ENCODE results near the gene GMPS.

GMPS gene

GRCh38 chr3:155938409-155938808 is 68.0 kb downstream of the GMPS start:
- DNase-seq (ENCODE audit: low spot score), result no peak
- in situ Hi-C loops (cut with MboI; ENCODE audit: low pct_unique_long_range_greater_than_20kb, low sequenced_read_pairs, unreplicated experiment), result no loop called here
- TF ChIP-seq CTCF (IDR thresholded peaks at IDR 0.05; ENCODE audit: extremely low read depth, insufficient read depth, missing control alignments), result no peak

GRCh38 chr3:155941354-155941753 is 70.9 kb downstream of the GMPS start:
- TF ChIP-seq CTCF (IDR thresholded peaks at IDR 0.05; ENCODE audit: extremely low read depth, insufficient read depth, missing control alignments), result no peak
- in situ Hi-C loops (cut with MboI; ENCODE audit: low pct_unique_long_range_greater_than_20kb, low sequenced_read_pairs, unreplicated experiment), result no loop called here
- no peak for DNase-seq (ENCODE audit: low spot score)

- no peak for DNase-seq (ENCODE audit: low spot score)
- in situ Hi-C loops (cut with MboI; ENCODE audit: low pct_unique_long_range_greater_than_20kb, low sequenced_read_pairs, unreplicated experiment), result no loop called here
- no peak for TF ChIP-seq CTCF (IDR thresholded peaks at IDR 0.05; ENCODE audit: extremely low read depth, insufficient read depth, missing control alignments)
Measured at GRCh38 chr3:155944081-155944480, 73.6 kb downstream of the GMPS start.

GRCh38 chr3:155946178-155946577 is 75.7 kb downstream of the GMPS start:
- in situ Hi-C loops (cut with MboI; ENCODE audit: low pct_unique_long_range_greater_than_20kb, low sequenced_read_pairs, unreplicated experiment), result no loop called here
- no peak for TF ChIP-seq CTCF (IDR thresholded peaks at IDR 0.05; ENCODE audit: extremely low read depth, insufficient read depth, missing control alignments)
- DNase-seq (ENCODE audit: low spot score), result no peak

GRCh38 chr3:155948476-155948875 is 78.0 kb downstream of the GMPS start:
- DNase-seq (ENCODE audit: low spot score), result no peak
- in situ Hi-C loops (cut with MboI; ENCODE audit: low pct_unique_long_range_greater_than_20kb, low sequenced_read_pairs, unreplicated experiment), result no loop called here
- no peak for TF ChIP-seq CTCF (IDR thresholded peaks at IDR 0.05; ENCODE audit: extremely low read depth, insufficient read depth, missing control alignments)

- DNase-seq (ENCODE audit: low spot score), result no peak
- in situ Hi-C loops (cut with MboI; ENCODE audit: low pct_unique_long_range_greater_than_20kb, low sequenced_read_pairs, unreplicated experiment), result no loop called here
- no peak for TF ChIP-seq CTCF (IDR thresholded peaks at IDR 0.05; ENCODE audit: extremely low read depth, insufficient read depth, missing control alignments)
Measured at GRCh38 chr3:155949453-155950217, 79.2 kb downstream of the GMPS start.

Data from GM13977 (cell line).